Upper lobe of left lung (tissue), 4 donors: ENCODE measurements around the gene NUDCD3.

Experiments used
- CTCF ChIP-seq, 6 experiments: fragments of 450-650 bp in 4 of 6; fragments of 200-600 bp in 2 of 6; sonication (generic) in 2 of 6; IDR thresholded peaks; one replicate each; pipeline ENCODE4 v1.5.1; 2016 to 2019; ENCODE audit warnings: antibody characterized with exemption in 6 of 6
- EP300 ChIP-seq, 4 donors: sonication (generic); formaldehyde crosslinking; IDR thresholded peaks; one replicate each; pipeline ENCODE4 v1.5.1; 2017; ENCODE audit warnings: antibody characterized with exemption in 4 of 4, control low read depth in 2 of 4
- POLR2A ChIP-seq, 4 donors: fragments of 450-650 bp; IDR thresholded peaks; one replicate each; pipeline ENCODE4 v1.5.1; 2016 to 2017; ENCODE audit warnings: antibody characterized with exemption in 4 of 4, mild to moderate bottlenecking in 2 of 4
- POLR2AphosphoS5 ChIP-seq, 2 donors: sonication (generic); formaldehyde crosslinking; IDR thresholded peaks; one replicate each; pipeline ENCODE4 v1.5.1; 2017; ENCODE audit warnings: antibody characterized with exemption in 2 of 2

GRCh38 chr7:44408596-44408995 lies 81.9 kb downstream of the NUDCD3 start:
- TF ChIP-seq POLR2A (IDR thresholded peaks at IDR 0.05) (no peak), EP300 (IDR thresholded peaks at IDR 0.05) (no peak), CTCF (IDR thresholded peaks at IDR 0.05) (no peak), POLR2AphosphoS5 (IDR thresholded peaks at IDR 0.05) (no peak)
